Raji (cell line): Measurements from ENCODE around the gene ZNF579.

ENCODE experiments used
- POLR2A ChIP-seq: IDR thresholded peaks from 2 replicates; pipeline ENCODE4 v1.6.1; 2011; ENCODE audit warnings: low read depth, low read length, control low read depth; ENCODE audit not compliant: insufficient read depth

Gene ZNF579

DNA sequence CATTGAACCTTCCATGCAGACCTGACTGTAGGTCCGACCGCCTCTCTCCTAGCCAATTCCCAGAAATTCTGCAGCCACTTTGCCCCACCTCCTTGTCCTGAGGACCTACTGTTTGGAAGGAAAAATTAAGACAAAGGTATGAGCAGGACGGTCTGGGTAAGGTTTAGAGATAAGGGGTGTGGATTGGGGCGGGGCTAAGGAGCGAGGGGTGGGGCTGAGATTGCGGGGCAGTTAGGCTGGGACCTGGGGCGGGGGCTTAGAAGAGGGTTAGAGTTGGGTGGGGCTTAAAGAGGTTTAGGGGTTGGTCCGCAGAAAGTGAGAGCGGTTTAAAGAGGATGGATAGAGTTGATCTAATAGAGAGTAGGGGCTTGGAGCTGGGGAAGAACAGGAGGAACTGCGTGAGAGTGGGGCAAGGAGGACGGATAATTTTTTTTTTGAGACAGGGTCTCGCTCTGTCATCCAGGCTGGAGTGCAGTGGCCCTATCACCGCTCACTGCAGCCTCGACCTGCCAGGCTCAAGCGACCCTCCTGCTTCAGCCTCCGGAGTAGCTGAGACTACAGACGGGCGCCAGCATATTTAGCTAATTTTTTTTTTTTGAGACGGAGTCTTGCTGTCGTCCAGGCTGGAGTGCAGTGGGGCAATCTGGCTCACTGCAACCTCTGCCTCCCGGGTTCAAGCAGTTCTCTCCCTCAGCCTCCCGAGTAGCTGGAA is 23.1 kb upstream of the ZNF579 start:
- TF ChIP-seq POLR2A: no peak

GRCh38 chr19:55603115-55603514 is 22.5 kb upstream of the ZNF579 start:
- TF ChIP-seq POLR2A: no peak

- TF ChIP-seq POLR2A: no peak
These were observed 21.7 kb upstream of the ZNF579 start for GRCh38 chr19:55602104-55603001.

- TF ChIP-seq POLR2A: no peak
These were observed 20.4 kb upstream of the ZNF579 start for GRCh38 chr19:55601084-55601483.

DNA sequence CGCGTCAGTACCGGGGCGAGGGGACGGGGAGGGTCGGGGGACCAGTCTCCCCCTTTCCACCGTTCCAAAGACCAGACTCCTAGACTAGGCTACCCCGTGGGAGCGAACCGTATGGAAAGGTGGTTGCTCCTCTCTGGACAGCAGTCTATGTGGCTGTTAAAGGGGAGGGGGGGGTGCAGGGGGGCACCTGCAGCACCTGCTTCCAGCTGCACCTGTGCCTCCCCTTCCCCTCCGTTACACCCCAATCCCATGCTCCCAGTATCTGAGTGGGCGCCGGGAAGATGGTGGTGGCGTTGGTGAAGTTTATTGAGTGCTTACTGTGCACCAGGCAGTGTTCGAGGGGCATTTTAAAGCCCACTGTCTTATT is 20.0 kb upstream of the ZNF579 start:
- TF ChIP-seq POLR2A: peak; percentile 55; the same call in 1 of the 2 replicates

GRCh38 chr19:55599842-55600661 is 19.4 kb upstream of the ZNF579 start, which contains the start of gene ZNF524:
TSS of gene ZNF524 (plus strand) at chr19:55600288. CDS start at chr19:55602113, 1,825 bp downstream.
- TF ChIP-seq POLR2A: peak; percentile 43

- TF ChIP-seq POLR2A: peak; percentile 24
These were observed 18.8 kb upstream of the ZNF579 start, which contains the start of gene FIZ1 for GRCh38 chr19:55599468-55599841. TSS of gene FIZ1 (minus strand) at chr19:55599517. CDS start at chr19:55597865, 1,652 bp downstream.

DNA sequence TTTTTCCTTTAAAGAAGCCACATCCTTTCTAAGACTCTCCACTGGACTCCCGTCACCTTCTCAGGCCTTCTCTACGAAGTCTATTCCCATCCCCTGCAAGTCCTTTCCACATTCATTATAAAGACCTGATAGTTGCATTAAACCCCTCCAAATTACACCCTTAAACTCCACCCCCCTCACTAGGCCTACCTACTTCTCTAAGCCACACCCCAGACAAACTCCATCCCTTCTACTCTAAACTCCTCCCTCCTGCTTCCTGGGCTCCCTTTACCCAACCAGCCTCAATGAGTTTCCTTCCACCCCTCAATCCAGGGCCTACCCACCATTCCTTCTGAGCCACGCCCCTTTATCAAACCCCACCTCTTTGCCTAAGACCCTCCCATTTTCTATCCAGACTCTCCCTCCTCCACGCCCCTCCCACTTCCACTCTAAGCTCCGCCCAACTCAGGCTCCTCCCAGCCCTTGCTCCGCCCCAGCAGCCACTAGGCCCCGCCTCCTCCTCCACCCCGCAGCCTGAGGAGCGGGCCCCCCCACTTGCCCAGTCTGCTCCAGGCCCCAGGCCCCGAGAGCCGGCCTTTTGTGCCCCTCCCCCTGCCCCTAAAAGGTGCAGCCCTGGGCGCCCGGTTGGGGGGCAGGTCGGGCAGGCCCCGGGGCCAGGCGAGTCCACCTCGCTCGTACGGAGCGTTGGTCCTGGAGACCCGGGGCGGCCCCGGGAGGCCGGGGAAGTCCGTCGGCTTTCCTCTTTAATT is 18.2 kb upstream of the ZNF579 start:
- no peak; the same call in 1 of the 2 replicates for TF ChIP-seq POLR2A

GRCh38 chr19:55598034-55598433 is 17.4 kb upstream of the ZNF579 start:
- TF ChIP-seq POLR2A: no peak

GRCh38 chr19:55597501-55597921 is 16.9 kb upstream of the ZNF579 start:
- TF ChIP-seq POLR2A: no peak

DNA sequence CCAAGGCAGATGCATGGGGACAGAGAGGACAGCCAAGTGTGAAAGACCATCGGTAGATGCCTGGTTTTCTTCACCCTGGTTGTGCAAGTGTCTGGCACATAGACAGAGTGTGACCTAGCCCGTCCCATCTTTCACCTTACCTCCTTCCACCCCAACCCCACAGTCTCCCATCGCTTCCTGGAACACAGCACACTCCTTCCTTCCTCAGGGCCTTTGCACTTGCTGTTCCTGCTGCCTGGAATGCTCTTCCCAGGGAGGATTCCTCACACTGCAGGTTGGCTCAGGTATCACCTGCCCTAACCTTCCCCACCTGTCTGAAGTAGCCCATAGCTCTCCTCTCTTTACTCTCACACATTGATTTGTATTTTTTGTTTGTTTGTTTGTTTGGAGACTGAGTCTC is 15.7 kb upstream of the ZNF579 start:
- no peak for TF ChIP-seq POLR2A

- TF ChIP-seq POLR2A: no peak
These were observed 14.4 kb upstream of the ZNF579 start for GRCh38 chr19:55594996-55595545.

DNA sequence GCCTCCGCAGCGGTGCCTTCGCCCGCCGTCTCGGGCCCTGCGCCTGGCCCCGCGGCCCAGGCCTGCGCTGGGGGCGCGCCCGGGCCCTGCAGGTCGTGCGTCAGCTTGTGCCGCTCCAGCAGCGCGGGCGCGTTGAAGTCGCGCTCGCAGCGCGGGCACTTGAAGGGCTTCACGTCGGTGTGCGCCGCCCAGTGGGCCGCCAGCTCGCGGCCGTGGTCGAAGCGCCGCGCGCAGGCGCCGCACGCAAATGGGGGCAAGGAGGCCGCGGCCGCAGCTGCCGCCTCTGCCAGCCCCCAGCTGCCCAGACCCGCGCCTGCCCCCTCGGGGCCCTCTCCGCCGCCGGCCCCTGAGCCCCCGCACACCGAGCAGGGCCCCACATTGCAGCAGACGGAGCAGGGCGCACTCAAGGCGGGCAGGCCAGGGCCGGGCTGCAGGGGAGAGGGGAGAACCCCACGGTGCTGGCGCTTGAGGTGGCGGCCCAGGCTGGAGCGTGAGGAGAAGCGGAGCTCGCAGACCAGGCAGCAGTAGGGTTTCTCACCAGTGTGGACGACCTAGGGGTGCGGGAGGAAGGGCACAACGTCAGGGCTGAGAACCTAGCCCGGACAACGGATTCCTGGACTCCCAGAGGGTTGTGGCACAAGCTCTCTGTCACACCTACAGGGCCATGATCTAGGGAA is 12.6 kb upstream of the ZNF579 start:
- TF ChIP-seq POLR2A: no peak
